Sciatic nerve (tissue), 2 donors: ENCODE measurements around the gene NFKB1. TPM values are rescaled to one million over a fixed set of nuclear protein-coding genes. Genes with fewer than 3 reads are reported as not detected.

ENCODE experiments used
- ATAC-seq: fragments of 200-7000 bp; cut with Tn5 transposase; one replicate; pipeline ENCODE4 v1.9.1; 2020; ENCODE audit warnings: mild to moderate bottlenecking, moderate library complexity
- DNase-seq: peaks from one replicate; pipeline ENCODE4 v3.0.0-alpha.2; 2020; ENCODE audit warnings: low spot score
- intact Hi-C: fragments of 100-400 bp; cut with DNase I; formaldehyde crosslinking; loops from one replicate; pipeline ENCODE4 v1.14.2; 2022
- total RNA-seq: library from RNA; stranded (reverse); fragmentation: NEBNext Ultra II Directional; extraction: Animal tissue kit (Norgen Biotek cat#: 25700); gene quantifications from one replicate; pipeline ENCODE4 v1.2.1, GENCODE V29; 2021
- donor health status: DM: no; HTN: no; CAD: no.
- donor health status: DM: no; HTN: no; CAD: no.

Gene NFKB1
- total RNA-seq, 1 donor from 2014 or later = 41.9 TPM

GRCh38 chr4:102579794-102580462, 78.8 kb downstream of the NFKB1 start:
- ATAC-seq = no peak
- intact Hi-C loops = no loop called here
- DNase-seq = no peak

- ATAC-seq (no peak), DNase-seq (no peak)
- intact Hi-C loops = no loop called here
Observed at GRCh38 chr4:102580463-102580842, 79.3 kb downstream of the NFKB1 start.

- no peak for DNase-seq
- intact Hi-C loops = no loop called here
- ATAC-seq = no peak
Observed at GRCh38 chr4:102584091-102584490, 82.9 kb downstream of the NFKB1 start.

- intact Hi-C loops = no loop called here
- ATAC-seq (no peak), DNase-seq (no peak)
Observed at GRCh38 chr4:102585329-102585728, 84.2 kb downstream of the NFKB1 start.

- ATAC-seq (no peak), DNase-seq (no peak)
- intact Hi-C loops = no loop called here
Observed at GRCh38 chr4:102586002-102586643, 85.0 kb downstream of the NFKB1 start.

GRCh38 chr4:102586644-102587021, 85.5 kb downstream of the NFKB1 start:
- intact Hi-C loops = no loop called here
- DNase-seq (no peak), ATAC-seq (no peak)

GRCh38 chr4:102589743-102590142, 88.6 kb downstream of the NFKB1 start:
- intact Hi-C loops = no loop called here
- DNase-seq (no peak), ATAC-seq (no peak)

GRCh38 chr4:102592256-102592655, 91.1 kb downstream of the NFKB1 start:
- ATAC-seq (no peak), DNase-seq (no peak)
- intact Hi-C loops = no loop called here

- DNase-seq (no peak), ATAC-seq (no peak)
- intact Hi-C loops = no loop called here
Observed at GRCh38 chr4:102593147-102593546, 92.0 kb downstream of the NFKB1 start.

GRCh38 chr4:102594000-102594399, 92.8 kb downstream of the NFKB1 start:
- intact Hi-C loops = no loop called here
- DNase-seq = no peak
- ATAC-seq = no peak

GRCh38 chr4:102596532-102596931, 95.4 kb downstream of the NFKB1 start:
- no peak for ATAC-seq
- intact Hi-C loops = no loop called here
- DNase-seq = no peak

GRCh38 chr4:102598086-102598761, 97.1 kb downstream of the NFKB1 start:
- intact Hi-C loops = no loop called here
- ATAC-seq = no peak
- no peak for DNase-seq

- intact Hi-C loops = no loop called here
- ATAC-seq = no peak
- no peak for DNase-seq
Observed at GRCh38 chr4:102598762-102599374, 97.7 kb downstream of the NFKB1 start.

GRCh38 chr4:102599455-102599854, 98.3 kb downstream of the NFKB1 start:
- intact Hi-C loops = no loop called here
- ATAC-seq (no peak), DNase-seq (no peak)

- DNase-seq (no peak), ATAC-seq (no peak)
Observed at GRCh38 chr4:102599886-102600285, 98.7 kb downstream of the NFKB1 start.

GRCh38 chr4:102600689-102601088, 99.5 kb downstream of the NFKB1 start:
- no peak for ATAC-seq
- intact Hi-C loops = no loop called here

More at GRCh38 chr4:102599886-102600285, 98.7 kb downstream of the NFKB1 start:
- intact Hi-C loops = no loop called here

GRCh38 chr4:102601586-102602227, 100.5 kb downstream of the NFKB1 start:
- ATAC-seq = no peak
- no peak for DNase-seq
- intact Hi-C loops = no loop called here

More at GRCh38 chr4:102600689-102601088, 99.5 kb downstream of the NFKB1 start:
- DNase-seq = no peak

GRCh38 chr4:102604222-102604940, 103.2 kb downstream of the NFKB1 start:
- intact Hi-C loops = no loop called here
- DNase-seq (no peak), ATAC-seq (no peak)

GRCh38 chr4:102606261-102606660, 105.1 kb downstream of the NFKB1 start:
- intact Hi-C loops = no loop called here

More at GRCh38 chr4:102606261-102606660, 105.1 kb downstream of the NFKB1 start:
- ATAC-seq (peak; percentile 71), DNase-seq (no peak)
